HG02642 (cell line): ENCODE results near the gene GRIP1.
"Not testable (repeated sequence)": the region's sequence is repeated elsewhere in the genome, so short reads cannot be mapped to it uniquely, and the experiment has no call there.

Experiments
- ATAC-seq: cut with Tn5 transposase; IDR thresholded peaks from one replicate; pipeline ENCODE4 v1.9.1; 2021; ENCODE audit warnings: mild to moderate bottlenecking; ENCODE audit not compliant: unreplicated experiment, poor library complexity

Gene GRIP1

DNA sequence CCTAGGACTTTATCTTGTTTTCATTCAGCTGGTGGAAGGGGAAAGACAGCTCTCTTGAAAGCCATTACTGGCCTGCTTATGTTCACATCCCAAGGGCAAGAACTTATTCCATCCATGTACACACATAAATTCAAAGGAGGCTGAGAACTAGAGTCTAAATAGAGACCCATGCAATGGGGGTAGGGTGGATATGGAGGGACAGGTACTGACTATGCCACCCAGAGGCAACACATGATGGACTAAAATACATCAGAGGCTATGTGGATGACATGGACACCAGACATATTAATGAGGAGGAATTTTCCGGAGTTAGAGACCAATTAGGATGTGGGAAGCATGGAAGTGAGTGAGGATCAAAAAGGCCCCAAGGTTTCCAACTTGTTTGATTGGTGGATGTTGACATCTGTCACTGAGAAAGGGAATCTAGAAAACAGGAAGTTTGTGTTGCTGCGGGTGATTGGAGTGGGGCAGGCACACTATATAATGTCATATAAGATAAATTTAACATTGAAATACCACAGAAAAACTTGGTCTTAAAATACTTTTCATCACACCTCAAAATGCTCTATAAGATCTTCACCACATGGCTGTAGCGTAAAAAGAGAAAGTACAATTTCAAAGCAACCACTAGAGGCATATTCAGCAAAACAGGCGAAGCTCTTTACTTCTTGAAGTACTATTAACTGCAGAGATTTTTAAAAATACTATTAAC lies 130.4 kb downstream of the GRIP1 start:
- no peak for ATAC-seq

DNA sequence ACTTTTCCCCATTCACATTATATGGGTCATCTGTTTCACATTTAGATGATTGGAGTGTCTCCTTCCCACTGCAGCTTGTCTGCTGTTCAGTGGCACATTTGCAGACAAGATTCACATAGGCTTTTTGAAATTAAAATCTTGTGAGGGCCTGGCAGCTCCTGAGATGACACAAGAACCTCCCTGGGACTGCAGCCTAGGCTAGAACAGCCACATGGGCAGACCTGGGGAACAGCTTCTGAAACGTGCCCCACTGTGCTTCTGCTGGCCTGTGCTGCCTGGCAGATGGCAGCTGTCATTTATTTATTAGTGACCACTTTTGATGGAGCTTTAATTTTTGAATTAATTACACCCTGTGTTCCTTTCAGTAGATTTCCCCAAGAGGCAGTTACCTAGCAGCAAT lies 137.4 kb downstream of the GRIP1 start:
- no peak for ATAC-seq

DNA sequence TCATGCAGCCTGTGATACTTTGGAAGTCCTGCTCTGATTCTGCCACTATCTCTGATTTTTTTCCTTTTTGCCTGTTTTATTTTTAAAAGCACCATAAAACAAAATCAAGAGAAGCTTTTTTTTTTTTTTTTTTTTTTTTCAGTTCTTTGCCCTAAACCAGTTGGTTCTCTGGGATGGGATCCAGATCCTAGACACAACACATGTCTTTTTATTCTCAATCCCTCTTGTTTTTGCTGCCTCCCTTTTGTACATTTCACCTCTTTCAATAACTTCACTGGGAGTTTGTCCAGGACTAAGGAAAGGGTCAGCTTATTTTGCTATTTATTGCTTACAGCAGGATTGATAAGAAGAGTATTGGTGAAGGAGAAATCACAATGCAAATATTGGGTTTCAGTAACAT lies 139.4 kb downstream of the GRIP1 start:
- ATAC-seq = no peak

DNA sequence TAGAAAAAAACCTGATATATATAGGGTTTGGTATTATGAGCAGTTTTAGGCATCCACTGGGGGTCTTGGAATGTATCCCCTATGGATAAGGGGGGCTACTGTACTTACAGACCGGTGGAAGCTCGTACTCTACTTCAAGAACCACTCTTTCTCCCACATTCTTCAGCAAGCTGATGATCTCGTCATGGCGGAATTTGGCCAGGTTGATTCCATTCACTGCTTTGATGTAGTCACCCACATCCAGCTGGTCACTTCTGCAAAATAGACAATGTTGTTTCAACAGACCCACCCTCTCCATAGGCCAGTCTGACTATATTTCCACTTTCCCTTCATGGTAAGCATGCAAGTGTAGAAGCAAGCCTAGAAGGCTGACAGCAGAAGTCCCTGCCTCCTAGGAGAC lies 139.9 kb downstream of the GRIP1 start:
- no peak for ATAC-seq

DNA sequence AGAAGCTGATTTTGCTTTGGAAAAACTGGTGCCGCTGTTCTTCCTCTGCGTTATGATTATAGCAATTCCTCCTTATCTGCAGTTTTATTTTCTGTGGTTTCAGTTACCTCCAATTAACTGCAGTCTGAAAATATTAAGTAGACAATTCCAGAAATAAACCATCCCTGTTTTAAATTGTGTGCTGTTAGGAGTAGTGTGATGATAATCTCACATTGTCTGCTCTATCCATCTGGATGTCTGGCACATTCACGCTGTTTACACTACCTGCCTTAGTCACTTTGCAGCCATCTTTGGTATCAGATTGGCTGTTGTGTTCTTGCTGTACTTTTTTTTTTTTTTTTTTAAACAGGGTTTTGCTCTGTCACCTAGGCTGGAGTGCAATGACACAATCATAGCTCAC lies 141.0 kb downstream of the GRIP1 start:
- no peak for ATAC-seq

DNA sequence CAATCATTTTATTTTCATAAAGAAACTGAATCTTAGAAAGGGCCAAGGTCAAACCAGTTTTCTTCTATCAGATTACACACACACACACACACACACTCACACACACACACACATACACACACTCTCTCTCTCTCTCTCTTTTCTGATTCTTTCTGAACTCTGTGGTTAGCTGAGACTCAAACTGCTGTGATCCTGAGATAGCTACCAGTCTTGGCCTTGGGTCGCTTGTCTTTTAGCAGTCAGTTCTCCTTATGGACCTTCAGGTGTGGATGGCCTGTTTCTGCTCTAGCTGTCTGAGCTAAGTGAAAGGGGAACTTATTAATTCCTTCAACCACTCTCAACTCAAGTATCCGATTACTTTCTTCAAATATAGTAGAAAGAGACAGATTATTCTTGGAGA lies 145.1 kb downstream of the GRIP1 start:
- ATAC-seq = no peak

DNA sequence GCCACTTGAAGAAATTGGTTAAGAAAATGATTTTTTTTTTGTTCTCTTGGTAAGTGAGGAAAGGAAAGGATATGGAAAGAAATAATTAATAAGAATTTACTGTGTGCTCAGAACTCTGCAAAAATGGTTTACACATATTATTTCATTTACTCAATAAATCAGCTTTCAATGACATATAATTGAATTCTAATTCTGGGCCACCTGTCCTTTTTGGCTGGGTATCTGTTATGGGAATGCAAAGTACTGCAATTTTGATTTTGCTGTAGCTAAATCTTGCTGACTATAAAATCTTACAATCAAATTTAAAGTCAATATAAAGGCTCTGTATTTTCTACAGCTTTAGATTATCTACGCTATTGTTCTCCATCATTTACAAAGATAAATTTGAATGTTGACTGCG lies 147.1 kb downstream of the GRIP1 start:
- ATAC-seq = no peak

DNA sequence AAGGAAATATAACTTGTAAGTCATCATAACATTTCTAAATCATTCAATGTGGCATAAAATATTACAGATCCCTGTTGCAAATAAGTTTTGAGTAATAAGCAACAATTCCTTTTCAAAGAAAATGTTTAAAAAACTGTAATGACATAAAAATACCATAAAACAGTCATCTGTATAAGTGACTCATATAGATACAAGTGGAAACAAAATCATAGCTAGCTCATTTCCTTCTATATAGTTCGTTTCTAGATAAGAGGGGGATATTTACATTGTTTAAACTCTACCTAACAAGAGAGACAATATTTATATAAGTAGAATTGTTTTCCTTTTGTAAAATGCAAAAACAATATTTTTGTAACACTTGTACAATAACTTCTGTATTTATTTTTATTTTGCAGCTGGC lies 148.9 kb downstream of the GRIP1 start:
- no peak for ATAC-seq

DNA sequence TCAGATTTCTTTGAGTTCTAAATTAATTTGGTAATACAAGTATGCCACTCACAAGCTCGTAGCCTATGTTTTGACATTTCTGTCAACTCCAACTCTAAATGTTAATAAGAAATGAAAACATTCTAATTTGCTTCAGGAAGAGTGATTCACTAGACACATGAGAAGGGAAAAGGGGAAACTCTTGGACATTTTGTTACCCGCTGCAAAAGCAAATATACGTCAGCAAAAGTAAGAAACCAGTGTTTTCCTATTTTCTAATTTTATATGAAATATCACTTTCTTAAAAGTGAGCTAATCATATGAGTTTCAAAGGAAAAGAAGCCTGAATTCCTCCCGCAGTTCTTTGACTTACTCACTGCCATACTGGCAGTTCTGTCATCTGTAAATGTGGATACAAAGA lies 162.3 kb downstream of the GRIP1 start:
- ATAC-seq = no peak

DNA sequence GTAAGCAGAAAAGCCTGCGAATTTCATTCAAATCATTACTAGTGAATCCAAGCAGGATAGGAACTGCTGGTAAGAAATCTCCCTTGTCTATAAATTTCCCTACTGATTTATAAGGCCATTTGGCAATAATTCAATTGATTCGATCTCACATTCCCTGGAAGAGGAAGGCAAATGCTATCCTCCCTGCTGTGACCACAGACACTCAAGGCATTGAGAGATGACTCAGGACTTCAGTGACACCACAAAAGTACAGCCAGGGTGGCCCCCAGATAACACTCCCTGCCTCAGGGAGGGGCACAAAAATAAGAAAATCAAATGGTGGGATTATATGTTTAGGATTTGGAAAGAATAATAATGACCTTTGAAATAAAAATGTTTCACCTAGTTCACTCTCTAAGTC lies 162.7 kb downstream of the GRIP1 start:
- ATAC-seq = no peak

DNA sequence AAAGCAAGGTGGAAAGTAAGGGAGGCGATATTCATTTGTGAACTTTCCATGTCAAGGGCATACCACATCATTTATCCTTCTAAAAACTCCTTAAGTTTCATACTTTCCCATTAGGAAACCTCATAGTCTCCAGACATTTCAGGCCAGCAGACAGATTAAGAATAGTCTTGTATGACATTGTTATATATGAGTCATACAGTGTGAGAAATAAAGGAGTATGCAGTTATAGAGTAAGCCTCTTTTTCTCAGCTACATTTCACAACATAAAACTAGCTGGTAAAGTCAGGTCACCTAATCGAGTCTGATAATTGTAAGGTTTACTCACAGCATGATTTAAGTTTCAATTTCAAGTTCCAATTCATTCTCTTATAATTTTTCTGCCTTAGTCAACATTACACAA lies 164.3 kb downstream of the GRIP1 start:
- no peak for ATAC-seq

DNA sequence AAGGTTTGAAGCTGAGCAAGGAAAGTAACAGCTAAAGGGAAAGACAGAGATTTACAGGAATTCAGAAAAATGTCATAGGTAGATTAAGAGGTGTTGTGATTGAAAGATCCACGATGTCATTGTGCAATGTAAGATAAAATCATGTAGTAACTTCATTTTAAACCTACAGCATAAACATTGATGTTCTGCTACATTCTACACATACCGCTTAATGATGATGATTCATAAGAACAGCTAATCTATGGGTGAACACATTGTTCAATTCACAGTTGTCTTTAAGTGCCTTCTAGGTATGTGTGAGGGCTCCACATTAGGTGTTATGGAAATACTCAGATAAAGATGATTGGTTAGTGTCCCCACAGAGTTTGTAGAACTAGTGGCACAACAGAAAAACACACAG lies 170.9 kb downstream of the GRIP1 start:
- ATAC-seq = no peak

DNA sequence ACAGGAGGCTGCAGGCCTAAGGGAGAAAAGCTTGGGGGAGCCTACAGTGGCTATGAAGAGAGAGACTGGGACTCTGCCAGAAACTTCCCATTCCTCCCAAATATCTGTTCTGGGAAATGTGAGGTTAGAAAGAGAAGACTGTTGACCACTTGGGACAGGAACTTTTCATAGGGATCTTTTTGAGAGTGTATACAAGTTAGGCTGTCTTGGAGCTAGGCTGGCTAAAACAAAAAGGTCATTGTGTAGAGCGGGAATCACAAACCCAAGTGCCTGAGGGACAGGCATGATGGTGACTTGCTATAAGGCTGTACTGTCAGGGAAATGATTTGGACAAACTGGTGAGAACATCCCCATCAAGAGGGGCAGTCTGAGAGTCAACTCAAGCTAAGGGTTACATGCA lies 175.1 kb downstream of the GRIP1 start:
- ATAC-seq = no peak

DNA sequence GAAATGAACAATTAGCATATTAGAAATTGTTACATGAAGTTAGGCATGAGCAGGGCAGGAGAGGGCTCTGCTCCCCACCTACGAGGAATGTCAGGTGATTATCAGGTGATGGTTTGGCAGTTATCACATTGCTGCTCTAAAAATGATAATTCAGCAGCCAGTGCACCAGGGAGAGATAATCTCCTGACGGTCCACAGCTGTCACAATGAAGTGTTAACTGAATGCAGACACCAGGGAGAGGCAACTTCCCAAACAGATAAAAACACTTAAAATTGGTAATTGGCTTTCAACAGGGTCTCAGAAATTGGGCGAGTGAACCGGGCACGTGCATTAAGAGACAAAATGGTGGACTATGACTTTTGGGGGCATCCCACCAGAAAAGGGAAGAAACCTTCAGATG lies 176.0 kb downstream of the GRIP1 start:
- ATAC-seq = no peak

DNA sequence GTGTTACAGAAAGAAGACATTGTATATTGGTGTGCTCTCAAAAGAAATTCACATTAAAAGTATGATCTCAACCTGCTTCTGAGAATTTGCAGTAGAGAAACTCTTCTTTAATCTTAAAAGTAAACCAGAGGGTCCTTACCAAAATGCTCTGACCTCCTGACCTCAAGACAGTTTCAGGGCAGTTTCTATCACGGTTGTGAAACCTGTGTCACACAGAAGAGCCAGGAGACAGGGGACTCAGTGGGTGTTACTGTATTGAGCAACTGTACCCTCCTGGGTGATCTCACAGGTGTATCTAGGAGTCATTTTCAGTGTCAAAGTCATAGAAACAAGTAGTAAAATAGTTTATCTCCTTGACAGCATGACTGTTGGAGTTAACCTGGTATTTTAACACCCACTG lies 178.0 kb downstream of the GRIP1 start:
- ATAC-seq = peak; percentile 89

DNA sequence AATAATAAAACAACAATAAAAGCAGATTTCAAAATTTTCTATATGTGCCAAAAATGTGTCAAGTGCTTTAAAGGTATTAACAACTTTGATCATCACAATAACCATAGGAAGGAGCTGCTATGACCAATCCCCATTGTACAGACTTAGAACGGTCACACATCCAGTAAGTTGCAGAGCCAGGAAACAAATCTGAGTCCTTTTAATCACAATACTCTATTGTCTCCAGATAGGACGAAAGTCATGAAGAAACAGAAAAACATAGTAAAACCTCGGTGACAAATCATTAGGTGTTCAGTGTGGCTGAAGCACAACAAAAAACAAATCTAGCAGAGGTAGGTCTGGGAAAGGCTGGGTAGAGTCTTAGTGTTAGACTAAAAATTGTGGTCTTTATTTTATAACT lies 178.8 kb downstream of the GRIP1 start:
- ATAC-seq = no peak

DNA sequence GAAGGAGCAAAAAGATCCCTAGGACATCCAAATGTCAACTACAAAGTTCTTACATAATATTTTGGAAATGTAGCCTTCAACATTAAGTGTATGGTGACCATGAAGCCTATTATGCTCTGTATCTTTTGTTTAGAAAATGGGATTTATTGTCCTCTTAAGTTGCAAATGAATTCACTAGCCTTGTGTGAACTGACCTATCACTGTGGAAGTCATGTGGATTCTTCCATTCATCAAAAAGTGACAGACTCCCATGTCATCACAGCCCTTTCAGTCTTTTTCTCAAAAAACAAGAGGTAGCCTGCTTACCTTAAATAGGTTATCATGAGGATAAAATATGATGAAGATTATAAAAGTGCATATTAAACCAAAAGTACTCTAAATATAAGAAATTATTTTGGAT lies 179.9 kb downstream of the GRIP1 start:
- ATAC-seq = no peak

DNA sequence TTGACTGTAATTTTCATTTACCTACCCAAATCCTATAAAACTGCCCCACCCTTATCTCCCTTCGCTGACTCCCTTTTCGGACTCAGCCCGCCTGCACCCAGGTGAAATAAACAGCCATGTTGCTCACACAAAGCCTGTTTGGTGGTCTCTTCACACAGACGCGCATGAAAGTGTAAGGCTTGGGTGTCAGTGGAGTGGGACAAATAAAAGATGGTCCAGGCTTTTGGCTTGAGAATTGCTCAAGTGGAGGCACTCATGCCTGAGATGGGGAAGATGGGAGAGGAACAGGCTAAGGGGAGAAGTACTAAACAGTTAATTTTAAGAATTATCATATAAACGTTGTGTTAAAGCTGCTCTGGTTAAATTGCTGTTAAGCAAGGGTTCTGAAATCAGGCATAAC lies 180.8 kb downstream of the GRIP1 start:
- not testable (repeated sequence) for ATAC-seq

DNA sequence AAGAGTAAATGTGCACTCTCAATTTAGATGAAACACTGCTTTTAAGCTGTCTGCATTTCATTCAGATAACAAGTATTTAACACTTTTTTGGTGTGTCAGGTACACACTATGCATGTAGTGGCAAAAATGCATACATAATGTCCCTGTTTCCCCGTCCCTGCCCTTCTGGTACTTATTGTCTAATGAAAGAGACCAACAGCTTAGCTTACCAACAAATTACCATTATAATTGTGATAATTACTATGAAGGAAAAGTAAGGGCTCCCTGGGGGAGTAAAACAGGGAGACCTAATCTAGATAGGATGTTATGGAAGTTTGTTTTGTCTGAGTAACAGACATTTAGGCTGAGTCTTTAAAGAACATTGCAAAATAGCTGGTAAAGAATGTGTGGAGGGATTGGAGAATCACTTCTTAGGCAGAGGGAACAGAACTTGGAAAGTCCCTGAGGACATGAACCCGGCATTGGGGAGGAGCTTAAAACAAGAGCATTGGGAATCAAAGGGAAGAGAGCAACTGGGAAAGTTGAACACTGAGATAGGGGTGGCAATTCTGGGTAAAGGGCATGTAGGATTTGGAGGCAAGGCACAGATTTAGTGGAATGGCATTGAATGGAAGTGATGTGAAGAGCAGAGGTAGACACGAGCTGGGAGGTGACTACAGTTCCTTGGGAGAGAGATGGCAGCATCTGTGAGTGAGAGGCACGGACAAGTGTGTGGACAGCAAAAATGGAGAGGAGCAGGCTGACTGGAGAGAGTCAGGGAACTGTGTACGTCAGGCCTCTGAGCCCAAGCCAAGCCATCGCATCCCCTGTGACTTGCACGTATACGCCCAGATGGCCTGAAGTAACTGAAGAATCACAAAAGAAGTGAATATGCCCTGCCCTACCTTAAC lies 181.6 kb downstream of the GRIP1 start:
- ATAC-seq = no peak

DNA sequence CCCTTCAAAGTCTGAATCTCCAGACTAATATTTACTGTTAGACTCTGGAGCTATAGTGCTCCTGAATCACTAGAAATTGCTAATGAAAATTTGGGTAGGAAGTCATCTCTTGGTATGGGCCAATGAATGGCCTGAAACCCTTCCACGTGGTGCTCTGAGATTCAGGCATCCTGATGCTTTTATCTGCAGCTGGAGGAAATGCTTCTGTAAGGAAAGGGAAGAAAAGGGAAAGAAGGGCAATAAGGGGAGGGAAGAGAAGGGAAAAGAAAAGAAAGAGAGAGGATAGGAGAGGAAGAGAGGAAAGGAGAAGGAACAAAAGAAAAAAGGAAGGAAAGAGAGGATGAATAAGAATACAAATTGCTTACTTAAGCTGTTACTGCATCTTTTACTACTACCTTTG lies 182.3 kb downstream of the GRIP1 start:
- ATAC-seq = no peak

DNA sequence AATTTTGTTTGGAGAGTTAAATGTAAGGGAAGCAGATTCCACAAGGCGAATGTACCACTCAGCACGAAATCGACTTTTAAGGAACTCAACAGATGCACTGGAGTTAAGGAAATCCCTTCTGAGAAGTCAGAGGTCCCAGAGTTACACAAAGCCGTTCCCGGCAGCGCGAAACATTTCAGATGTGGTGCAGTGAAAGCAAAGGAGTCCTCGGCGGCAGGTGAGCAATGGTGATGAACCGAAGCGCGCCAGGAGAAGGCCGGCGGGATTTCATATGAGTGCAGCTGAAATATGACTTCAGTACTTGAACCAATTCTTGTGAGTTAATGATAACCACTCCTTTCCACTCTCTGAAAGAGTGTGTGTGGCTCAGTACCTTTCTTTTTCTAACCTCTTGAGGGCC lies 183.2 kb downstream of the GRIP1 start:
- no peak for ATAC-seq

DNA sequence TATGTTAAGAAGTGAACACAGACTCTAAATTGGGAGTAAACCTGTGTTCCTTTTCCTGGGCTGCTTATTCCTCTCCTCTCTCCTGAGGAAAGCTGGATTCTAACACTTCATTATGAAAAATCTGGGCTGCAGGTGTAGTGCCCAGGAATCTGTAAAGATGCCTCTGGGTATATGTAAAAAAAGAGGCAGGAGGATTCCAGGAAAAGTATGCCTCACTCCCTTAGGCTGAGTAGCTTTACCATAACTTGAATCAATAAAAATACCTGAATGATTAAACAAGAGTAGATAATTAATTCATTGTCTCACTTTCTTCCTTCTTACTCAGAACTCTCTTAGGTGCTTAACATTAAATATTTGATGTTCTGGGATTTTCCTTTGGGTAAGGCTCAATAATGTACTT lies 185.1 kb downstream of the GRIP1 start:
- no peak for ATAC-seq
